HepG2 (cell line): ENCODE results near the gene RAB36. TPM values are rescaled to one million over a fixed set of nuclear protein-coding genes. Genes with fewer than 3 reads are reported as not detected.

Experiments
- CENPT ChIP-seq: sonication (generic); formaldehyde crosslinking; IDR thresholded peaks from 2 replicates; pipeline ENCODE4 v1.8.0; 2022; ENCODE audit warnings: low read depth, mild to moderate bottlenecking, moderate library complexity, missing genetic modification reagents
- RFX5 ChIP-seq: IDR thresholded peaks from 2 replicates; pipeline ENCODE4 v1.6.1; 2011; ENCODE audit warnings: low read depth, low read length, improper control_type of control experiment
- TAF1 ChIP-seq: sonication (generic); formaldehyde crosslinking; IDR thresholded peaks from 2 replicates; pipeline ENCODE4 v1.4.0; 2020; ENCODE audit warnings: missing genetic modification reagents
- TCF7 ChIP-seq: sonication (generic); IDR thresholded peaks from 2 replicates; pipeline ENCODE4 v1.6.1; 2016; ENCODE audit warnings: antibody characterized with exemption, low read depth
- ZNF484 ChIP-seq: sonication (generic); formaldehyde crosslinking; IDR thresholded peaks from 2 replicates; pipeline ENCODE4 v1.5.1; 2020; ENCODE audit warnings: mild to moderate bottlenecking, low read depth, missing genetic modification reagents, borderline replicate concordance
- polyA plus RNA-seq, 8 experiments: library from polyadenylated mRNA; depleted of rRNA in 3 of 8; stranded (reverse) in 7 of 8; unstranded in 1 of 8; fragments of >200 nt; fragmentation: Illumina TruSeq in 4 of 8; extraction: Trizol in 4 of 8; gene quantifications; 2 replicates each; pipeline versions ENCODE4 v1.2.1 to v1.2.3, GENCODE V29; 2011 to 2016; ENCODE audit warnings: low read depth in 4 of 8, missing spikeins in 1 of 8, mixed read lengths in 1 of 8; ENCODE audit not compliant: insufficient read depth in 1 of 8
- total RNA-seq, 5 experiments: library from RNA; depleted of rRNA; stranded (reverse); fragments of >200 nt; fragmentation: Illumina TruSeq; extraction: Trizol; gene quantifications; 2 replicates each; pipeline ENCODE4 v1.2.3, GENCODE V29; 2016; ENCODE audit warnings: low read depth in 1 of 5
- TF ChIP-seq, protein P1 (sequence below): sonication (generic); formaldehyde crosslinking; IDR thresholded peaks from 2 replicates; pipeline ENCODE4 v1.4.0; 2020; ENCODE audit warnings: missing genetic modification reagents, borderline replicate concordance
- TF ChIP-seq, protein P2 (sequence below): sonication (generic); formaldehyde crosslinking; IDR thresholded peaks from 2 replicates; pipeline ENCODE4 v1.5.0; 2020; ENCODE audit warnings: mild to moderate bottlenecking, missing genetic modification reagents, borderline replicate concordance
- TF ChIP-seq, protein P3 (sequence below), 2 experiments: sonication (generic) in 1 of 2; formaldehyde crosslinking in 1 of 2; IDR thresholded peaks; 2 replicates each; pipeline versions ENCODE4 v1.5.1 to v1.6.1; 2011 to 2020; ENCODE audit warnings: borderline replicate concordance in 1 of 2, low read depth in 1 of 2, low read length in 1 of 2, mild to moderate bottlenecking in 1 of 2, missing genetic modification reagents in 1 of 2, moderate library complexity in 1 of 2
- TF ChIP-seq, protein P4 (sequence below): sonication (generic); formaldehyde crosslinking; IDR thresholded peaks from 2 replicates; pipeline ENCODE4 v1.8.1; 2023; ENCODE audit warnings: mild to moderate bottlenecking, missing genetic modification reagents, borderline replicate concordance
- TF ChIP-seq, protein P5 (sequence below): sonication (generic); formaldehyde crosslinking; conservative IDR thresholded peaks from 2 replicates; pipeline ENCODE4 v1.8.0; 2022; ENCODE audit warnings: missing genetic modification reagents

RAB36 gene
- total and polyA plus RNA-seq, 2 of the 13 experiments (the other 11 are each of a cell fraction or from before 2014, with no cell fraction given) = 0.24 to 0.86 TPM

DNA sequence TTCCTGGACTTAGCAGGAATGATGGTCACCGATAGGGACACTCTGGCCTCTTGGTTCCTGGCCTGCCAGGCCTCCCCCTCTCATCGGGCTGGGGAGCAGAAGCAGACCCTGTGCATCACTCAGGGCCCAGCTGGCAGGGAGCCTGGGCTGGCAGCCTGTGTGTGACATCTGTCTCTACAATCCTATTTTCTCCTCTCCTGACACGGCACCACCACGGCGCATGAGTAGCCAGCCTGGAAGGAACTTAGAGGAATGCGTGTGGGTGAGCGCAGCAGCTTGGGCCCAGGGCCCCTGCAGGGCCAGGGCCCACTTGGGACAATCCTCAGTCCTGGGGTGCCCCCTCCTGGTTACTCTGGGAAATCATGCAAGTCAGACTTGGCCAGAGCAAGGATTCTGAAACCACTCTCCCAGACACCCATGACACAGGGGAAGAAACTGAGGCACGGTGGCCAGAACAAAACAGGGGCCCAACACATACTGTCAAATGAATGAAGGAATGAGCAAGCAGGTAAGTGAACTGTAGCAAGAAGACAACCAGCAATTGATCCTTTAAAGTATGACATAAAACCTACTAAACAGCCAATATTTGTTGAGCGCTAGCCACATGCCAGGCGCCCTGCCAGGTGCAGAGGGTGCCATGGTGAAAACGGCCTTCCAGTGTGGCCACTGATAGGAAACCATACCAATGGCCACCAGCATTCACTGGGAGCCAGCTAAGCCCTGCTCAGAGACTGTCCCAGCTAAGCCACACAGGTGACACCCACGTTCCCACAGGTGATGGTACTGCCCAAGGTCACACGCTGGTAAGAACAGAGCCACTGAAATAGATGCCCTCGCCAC lies 16.8 kb upstream of the RAB36 start (continued):
- TF ChIP-seq, protein P1, sequence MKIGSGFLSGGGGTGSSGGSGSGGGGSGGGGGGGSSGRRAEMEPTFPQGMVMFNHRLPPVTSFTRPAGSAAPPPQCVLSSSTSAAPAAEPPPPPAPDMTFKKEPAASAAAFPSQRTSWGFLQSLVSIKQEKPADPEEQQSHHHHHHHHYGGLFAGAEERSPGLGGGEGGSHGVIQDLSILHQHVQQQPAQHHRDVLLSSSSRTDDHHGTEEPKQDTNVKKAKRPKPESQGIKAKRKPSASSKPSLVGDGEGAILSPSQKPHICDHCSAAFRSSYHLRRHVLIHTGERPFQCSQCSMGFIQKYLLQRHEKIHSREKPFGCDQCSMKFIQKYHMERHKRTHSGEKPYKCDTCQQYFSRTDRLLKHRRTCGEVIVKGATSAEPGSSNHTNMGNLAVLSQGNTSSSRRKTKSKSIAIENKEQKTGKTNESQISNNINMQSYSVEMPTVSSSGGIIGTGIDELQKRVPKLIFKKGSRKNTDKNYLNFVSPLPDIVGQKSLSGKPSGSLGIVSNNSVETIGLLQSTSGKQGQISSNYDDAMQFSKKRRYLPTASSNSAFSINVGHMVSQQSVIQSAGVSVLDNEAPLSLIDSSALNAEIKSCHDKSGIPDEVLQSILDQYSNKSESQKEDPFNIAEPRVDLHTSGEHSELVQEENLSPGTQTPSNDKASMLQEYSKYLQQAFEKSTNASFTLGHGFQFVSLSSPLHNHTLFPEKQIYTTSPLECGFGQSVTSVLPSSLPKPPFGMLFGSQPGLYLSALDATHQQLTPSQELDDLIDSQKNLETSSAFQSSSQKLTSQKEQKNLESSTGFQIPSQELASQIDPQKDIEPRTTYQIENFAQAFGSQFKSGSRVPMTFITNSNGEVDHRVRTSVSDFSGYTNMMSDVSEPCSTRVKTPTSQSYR (CRISPR knock-in tag) = no peak
- TF ChIP-seq, protein P2, sequence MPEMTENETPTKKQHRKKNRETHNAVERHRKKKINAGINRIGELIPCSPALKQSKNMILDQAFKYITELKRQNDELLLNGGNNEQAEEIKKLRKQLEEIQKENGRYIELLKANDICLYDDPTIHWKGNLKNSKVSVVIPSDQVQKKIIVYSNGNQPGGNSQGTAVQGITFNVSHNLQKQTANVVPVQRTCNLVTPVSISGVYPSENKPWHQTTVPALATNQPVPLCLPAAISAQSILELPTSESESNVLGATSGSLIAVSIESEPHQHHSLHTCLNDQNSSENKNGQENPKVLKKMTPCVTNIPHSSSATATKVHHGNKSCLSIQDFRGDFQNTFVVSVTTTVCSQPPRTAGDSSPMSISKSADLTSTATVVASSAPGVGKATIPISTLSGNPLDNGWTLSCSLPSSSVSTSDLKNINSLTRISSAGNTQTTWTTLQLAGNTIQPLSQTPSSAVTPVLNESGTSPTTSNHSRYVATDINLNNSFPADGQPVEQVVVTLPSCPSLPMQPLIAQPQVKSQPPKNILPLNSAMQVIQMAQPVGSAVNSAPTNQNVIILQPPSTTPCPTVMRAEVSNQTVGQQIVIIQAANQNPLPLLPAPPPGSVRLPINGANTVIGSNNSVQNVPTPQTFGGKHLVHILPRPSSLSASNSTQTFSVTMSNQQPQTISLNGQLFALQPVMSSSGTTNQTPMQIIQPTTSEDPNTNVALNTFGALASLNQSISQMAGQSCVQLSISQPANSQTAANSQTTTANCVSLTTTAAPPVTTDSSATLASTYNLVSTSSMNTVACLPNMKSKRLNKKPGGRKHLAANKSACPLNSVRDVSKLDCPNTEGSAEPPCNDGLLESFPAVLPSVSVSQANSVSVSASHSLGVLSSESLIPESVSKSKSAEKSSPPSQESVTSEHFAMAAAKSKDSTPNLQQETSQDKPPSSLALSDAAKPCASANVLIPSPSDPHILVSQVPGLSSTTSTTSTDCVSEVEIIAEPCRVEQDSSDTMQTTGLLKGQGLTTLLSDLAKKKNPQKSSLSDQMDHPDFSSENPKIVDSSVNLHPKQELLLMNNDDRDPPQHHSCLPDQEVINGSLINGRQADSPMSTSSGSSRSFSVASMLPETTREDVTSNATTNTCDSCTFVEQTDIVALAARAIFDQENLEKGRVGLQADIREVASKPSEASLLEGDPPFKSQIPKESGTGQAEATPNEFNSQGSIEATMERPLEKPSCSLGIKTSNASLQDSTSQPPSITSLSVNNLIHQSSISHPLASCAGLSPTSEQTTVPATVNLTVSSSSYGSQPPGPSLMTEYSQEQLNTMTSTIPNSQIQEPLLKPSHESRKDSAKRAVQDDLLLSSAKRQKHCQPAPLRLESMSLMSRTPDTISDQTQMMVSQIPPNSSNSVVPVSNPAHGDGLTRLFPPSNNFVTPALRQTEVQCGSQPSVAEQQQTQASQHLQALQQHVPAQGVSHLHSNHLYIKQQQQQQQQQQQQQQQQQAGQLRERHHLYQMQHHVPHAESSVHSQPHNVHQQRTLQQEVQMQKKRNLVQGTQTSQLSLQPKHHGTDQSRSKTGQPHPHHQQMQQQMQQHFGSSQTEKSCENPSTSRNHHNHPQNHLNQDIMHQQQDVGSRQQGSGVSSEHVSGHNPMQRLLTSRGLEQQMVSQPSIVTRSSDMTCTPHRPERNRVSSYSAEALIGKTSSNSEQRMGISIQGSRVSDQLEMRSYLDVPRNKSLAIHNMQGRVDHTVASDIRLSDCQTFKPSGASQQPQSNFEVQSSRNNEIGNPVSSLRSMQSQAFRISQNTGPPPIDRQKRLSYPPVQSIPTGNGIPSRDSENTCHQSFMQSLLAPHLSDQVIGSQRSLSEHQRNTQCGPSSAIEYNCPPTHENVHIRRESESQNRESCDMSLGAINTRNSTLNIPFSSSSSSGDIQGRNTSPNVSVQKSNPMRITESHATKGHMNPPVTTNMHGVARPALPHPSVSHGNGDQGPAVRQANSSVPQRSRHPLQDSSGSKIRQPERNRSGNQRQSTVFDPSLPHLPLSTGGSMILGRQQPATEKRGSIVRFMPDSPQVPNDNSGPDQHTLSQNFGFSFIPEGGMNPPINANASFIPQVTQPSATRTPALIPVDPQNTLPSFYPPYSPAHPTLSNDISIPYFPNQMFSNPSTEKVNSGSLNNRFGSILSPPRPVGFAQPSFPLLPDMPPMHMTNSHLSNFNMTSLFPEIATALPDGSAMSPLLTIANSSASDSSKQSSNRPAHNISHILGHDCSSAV (CRISPR knock-in tag) = no peak
- TF ChIP-seq TAF1 (CRISPR knock-in tag) (no peak), ZNF484 (CRISPR knock-in tag) (no peak), TCF7 (no peak), CENPT (CRISPR knock-in tag) (no peak), RFX5 (no peak)
- TF ChIP-seq, protein P3, sequence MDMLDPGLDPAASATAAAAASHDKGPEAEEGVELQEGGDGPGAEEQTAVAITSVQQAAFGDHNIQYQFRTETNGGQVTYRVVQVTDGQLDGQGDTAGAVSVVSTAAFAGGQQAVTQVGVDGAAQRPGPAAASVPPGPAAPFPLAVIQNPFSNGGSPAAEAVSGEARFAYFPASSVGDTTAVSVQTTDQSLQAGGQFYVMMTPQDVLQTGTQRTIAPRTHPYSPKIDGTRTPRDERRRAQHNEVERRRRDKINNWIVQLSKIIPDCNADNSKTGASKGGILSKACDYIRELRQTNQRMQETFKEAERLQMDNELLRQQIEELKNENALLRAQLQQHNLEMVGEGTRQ (IDR thresholded peaks at IDR 0.05; ENCODE audit: low read depth, low read length) = no peak
- TF ChIP-seq, protein P3 (CRISPR knock-in tag; IDR thresholded peaks at IDR 0.05; ENCODE audit: borderline replicate concordance) = no peak
- TF ChIP-seq, protein P4, sequence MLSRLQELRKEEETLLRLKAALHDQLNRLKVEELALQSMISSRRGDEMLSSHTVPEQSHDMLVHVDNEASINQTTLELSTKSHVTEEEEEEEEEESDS (CRISPR knock-in tag) = no peak
- TF ChIP-seq, protein P5, sequence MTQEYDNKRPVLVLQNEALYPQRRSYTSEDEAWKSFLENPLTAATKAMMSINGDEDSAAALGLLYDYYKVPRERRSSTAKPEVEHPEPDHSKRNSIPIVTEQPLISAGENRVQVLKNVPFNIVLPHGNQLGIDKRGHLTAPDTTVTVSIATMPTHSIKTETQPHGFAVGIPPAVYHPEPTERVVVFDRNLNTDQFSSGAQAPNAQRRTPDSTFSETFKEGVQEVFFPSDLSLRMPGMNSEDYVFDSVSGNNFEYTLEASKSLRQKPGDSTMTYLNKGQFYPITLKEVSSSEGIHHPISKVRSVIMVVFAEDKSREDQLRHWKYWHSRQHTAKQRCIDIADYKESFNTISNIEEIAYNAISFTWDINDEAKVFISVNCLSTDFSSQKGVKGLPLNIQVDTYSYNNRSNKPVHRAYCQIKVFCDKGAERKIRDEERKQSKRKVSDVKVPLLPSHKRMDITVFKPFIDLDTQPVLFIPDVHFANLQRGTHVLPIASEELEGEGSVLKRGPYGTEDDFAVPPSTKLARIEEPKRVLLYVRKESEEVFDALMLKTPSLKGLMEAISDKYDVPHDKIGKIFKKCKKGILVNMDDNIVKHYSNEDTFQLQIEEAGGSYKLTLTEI (CRISPR knock-in tag) = no peak
